Measurements from ENCODE around the gene MPV17L2.

DNA sequence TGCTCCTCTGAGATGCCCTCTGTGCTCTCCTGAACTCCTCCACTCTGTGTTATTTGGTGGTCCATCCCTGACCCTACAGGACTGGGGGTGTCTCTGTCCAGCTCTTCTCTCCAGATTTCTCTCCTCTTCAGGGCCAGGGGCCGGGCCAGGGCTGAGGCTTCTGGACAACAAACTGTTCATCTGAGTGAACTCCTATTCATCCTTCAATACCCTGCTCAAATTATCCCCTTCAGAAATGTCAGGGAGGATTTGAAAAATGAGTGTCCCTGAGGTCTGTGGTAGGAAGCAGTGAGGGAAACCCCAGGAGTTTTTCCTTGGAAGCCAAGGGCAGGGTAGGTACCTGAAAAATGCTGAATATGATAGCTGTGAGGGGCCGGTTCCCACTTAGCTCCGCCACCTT lies 25.6 kb downstream of the MPV17L2 start:
- TF ChIP-seq, protein P1, sequence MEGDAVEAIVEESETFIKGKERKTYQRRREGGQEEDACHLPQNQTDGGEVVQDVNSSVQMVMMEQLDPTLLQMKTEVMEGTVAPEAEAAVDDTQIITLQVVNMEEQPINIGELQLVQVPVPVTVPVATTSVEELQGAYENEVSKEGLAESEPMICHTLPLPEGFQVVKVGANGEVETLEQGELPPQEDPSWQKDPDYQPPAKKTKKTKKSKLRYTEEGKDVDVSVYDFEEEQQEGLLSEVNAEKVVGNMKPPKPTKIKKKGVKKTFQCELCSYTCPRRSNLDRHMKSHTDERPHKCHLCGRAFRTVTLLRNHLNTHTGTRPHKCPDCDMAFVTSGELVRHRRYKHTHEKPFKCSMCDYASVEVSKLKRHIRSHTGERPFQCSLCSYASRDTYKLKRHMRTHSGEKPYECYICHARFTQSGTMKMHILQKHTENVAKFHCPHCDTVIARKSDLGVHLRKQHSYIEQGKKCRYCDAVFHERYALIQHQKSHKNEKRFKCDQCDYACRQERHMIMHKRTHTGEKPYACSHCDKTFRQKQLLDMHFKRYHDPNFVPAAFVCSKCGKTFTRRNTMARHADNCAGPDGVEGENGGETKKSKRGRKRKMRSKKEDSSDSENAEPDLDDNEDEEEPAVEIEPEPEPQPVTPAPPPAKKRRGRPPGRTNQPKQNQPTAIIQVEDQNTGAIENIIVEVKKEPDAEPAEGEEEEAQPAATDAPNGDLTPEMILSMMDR (conservative IDR thresholded peaks at IDR 0.05 in 1 of 2, IDR thresholded peaks at IDR 0.05 in 1 of 2; ENCODE audit: extremely low read depth in 1 of 2, insufficient read depth in 1 of 2, low read depth in 1 of 2, low read length in 2 of 2) = no peak
- no peak for TF ChIP-seq EZH2 (IDR thresholded peaks at IDR 0.05; ENCODE audit: borderline replicate concordance, low read length)
